Stimulated activated CD4-positive, alpha-beta T cell treated with anti-CD3 and anti-CD28 coated beads, Interleukin-12 subunit alpha, Interleukin-12 subunit beta, amount 100 ng/mL, for 4 hours (primary cell): ENCODE data around the gene SEPSECS.
"Not testable (repeated sequence)": the region's sequence is repeated elsewhere in the genome, so short reads cannot be mapped to it uniquely, and the experiment has no call there.

Source experiments
- DNase-seq: peaks from one replicate; pipeline ENCODE4 v3.0.0-alpha.2; 2020

The SEPSECS gene

DNA sequence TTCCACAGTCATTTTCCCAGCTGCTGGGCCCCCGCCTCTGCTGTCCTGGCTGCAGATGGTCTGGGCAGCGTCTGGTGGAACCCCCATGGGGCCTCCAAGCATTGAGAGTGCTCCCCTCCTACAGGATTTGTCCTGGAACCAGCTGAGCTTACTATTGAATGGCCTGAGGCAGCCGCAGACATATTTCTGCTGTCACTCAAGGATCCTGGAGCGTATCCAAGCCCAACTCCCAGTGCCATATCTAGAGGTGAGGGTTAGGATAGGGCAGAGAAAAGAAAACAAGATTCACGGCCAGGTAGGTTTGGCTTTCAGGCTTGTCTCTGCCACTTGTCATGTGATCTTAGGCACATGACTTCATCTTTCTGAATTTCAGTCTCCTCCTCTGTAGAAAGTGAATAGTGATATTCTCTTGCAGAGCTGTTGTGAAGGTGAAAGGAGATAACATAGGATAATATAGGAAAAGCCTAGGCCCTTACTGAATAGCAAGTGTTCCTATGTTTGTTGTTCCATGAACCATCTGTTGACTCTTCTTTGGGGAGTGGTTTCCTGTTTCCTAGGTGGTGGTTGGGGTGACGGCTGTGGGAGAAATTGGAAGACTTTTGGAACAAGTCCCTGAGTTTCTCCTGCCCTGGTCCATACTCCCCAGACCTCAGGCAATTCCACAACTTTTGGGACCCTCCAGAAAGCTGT is 52.3 kb downstream of the SEPSECS start:
- DNase-seq = no peak

DNA sequence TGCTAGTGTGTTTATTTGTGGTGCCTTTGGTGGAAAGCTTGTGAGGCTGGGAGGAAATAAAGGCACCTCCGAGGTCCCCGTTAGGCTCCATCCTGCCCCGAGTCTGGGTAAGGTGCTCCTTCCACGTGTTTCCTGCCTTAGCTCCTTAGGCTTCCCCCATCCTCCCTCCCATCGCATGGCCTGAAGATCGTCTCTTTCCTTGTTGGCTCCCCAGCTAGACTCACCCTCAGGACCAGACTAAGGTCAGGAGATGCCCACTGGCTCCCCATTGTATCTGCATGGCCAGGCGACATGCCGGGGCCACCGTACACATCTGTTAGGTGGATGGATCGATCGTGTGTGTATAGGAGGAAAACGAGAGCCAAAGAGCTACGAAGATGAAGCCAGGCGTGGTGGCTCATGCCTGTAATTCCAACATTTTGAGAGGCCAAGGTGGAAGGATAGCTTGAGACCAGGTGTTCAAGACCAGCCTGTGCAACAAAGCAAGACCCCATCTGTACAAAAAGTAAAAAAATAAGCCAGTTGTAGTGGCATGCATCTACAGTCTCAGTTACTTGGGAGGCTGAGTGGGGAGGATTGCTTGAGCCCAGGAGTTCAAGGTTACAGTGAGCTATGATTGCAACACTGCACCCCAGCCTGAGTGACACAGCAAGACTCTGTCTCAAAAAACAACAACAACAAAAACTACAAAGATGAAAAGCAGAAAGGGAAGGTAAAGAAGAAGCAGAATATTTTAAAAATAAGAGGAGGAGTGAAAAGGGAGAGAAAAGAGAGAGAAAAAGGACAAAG is 53.7 kb downstream of the SEPSECS start:
- no peak for DNase-seq

GRCh38 chr4:25104591-25104990 is 55.7 kb downstream of the SEPSECS start:
- DNase-seq = no peak

- no peak for DNase-seq
Measured at GRCh38 chr4:25103418-25103817, 56.8 kb downstream of the SEPSECS start.

- no peak for DNase-seq
Measured at GRCh38 chr4:25101836-25102235, 58.4 kb downstream of the SEPSECS start.

DNA sequence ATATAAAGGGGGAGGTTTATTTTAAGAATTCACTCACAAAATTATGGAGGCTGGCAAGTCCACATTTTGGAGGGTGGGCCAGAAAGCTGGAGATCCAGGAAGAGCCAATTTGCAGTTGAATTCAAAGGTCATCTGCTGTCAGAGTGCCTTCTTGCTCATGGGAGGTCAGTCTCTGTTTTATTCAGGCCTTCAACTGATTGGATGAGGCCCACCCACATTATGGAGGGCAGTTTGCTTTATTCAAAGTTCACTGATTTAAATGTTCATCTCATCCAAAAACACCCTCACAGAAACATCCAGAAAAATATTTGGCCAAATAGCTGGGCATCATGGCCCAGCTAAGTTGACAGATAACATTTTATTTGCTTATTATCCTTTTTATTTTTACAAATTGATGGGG is 59.5 kb downstream of the SEPSECS start:
- no peak for DNase-seq

- no peak for DNase-seq
Measured at GRCh38 chr4:25100021-25100555, 60.2 kb downstream of the SEPSECS start.

DNA sequence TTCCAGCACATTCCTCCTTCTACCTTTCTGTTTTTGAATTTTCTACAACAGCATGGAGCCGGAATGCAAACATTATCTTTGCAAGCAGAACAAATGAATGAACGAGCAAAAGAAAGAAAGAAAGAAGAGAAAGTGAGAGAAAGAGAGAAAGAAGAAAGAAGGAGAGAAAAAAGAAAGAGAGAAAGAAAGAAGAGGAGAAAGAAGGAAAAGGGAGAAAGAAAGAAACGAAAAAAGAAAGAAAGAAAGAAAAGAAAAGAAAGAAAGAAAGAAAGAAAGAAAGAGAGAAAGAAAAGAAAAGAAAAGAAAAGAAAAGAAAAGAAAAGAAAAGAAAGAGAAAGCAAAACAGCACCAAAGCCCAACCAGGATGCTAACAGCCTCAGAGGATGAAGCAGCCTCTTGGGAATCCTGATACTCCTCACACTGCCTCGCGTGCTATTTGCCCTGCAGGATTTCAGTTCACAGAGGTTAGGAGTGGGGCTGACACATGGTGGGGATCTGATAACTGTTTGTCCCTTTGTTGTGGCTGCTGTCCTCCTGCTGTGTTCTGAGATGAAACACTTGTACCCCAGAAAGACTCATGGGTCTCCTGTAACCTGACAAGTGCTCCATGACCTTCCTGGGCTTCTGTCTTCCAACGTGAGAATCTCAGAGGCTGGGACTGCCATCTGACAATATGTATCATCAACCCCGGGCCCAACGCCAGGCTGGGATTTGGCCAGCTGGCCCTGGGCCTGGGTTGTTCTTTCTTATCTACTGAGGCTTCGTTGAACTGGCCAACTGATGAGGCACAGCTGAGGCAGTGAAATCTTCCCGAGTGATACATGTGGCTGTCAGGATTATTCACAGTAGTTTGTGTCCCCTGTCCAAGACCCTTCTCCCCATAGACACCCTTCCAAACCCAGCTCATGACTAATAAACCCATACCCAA is 61.0 kb downstream of the SEPSECS start:
- no peak for DNase-seq

DNA sequence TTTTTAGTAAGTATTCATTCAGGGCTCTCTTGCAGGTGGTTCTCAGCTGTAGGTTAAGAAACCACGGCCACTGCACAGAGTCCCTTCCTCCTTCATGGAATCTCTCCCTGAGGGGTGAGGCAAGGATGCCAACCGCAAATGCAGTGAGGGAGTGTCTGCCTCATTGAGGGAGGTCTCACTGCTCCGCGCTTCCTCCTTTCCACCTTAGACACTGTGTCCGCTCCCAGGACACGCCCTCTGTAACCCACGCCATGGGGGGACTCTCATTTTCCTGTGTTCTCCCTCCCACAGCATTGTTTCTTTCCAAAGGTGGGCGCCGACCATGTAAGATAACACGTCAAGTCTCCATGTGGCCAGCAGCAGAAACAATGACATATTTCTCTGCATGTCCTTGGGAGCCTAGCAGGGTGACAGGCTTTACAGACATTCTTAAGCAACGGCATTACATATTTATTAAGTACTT is 63.2 kb downstream of the SEPSECS start:
- no peak for DNase-seq

DNA sequence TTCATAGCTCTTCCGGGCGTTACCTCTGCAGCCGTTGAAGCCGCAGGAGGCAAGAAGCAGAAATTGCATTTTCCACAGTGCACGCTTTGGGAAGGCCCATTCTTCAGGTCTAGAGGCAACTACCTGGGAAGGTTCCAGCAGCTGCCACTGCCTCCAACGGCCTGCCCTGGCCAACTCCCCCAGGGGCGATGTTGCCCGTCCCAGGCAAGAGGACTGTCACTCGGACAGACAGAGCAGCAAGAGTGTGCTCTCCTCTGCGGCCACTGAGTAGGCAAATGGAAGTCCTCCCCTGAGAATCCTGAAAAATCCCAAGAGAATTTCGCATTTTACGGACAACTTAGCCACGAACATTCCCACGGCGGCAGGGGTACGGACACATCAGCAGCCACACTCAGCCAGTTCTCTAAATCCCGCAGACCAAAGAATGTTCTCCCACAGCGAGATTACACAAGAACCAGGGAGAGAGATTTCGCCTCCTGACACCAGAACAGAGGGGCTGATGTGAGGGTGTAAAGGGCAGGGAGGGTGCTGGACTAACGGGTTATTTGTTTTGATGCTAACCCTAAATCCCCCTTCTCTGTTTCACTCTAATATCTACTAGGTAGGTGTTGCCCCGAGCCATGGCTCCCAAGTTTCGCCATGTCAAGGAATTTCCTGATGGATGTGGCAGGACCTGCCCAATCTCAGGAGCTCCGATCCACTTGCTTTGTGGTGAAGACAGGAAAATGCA is 63.8 kb downstream of the SEPSECS start:
- DNase-seq = no peak

- no peak for DNase-seq
Measured at GRCh38 chr4:25095837-25096236, 64.4 kb downstream of the SEPSECS start.

DNA sequence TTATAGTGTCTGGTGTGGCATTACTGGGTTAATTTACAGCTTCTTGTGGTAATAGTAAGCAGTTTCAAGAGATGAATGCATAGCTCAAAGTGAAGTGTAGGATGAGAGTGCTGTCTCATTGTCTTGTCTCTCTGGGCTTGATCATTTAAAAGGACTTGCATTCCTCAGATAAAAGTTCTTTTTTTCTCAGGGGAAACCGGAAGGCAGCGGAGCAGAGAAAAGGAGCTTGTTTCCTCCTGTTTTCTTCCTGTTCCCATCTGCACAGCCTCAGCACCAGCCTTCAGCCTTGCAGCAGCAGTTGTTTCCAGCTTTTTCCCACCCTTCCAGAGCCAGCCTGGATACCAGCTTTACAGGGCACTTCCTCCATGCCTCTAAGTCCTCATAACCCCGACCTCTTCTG is 68.1 kb downstream of the SEPSECS start:
- DNase-seq = no peak

- DNase-seq = no peak
Measured at GRCh38 chr4:25090516-25090915, 69.7 kb downstream of the SEPSECS start.

GRCh38 chr4:25089051-25089763 is 71.0 kb downstream of the SEPSECS start:
- DNase-seq = no peak

GRCh38 chr4:25088093-25088952 is 71.9 kb downstream of the SEPSECS start:
- no peak for DNase-seq

DNA sequence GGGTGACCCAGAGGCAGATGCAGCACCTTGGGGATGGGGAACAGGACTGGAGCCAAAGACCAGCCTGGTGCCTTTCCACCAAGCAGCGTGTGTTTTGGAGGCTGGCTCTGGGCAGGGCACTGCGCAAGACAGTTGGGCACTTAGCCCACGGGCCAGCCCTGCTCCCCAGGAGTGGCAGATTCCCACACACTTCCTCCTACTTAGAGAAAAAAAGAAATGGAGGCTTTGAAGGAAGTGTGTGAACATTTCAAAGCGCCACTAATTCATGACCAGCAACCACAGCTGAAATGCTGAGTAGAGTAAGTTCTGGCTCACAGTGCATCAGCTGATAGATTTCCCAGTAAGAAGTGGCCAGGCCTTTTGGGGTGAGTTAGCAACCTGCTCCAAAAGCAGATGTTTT is 74.6 kb downstream of the SEPSECS start:
- DNase-seq = no peak

DNA sequence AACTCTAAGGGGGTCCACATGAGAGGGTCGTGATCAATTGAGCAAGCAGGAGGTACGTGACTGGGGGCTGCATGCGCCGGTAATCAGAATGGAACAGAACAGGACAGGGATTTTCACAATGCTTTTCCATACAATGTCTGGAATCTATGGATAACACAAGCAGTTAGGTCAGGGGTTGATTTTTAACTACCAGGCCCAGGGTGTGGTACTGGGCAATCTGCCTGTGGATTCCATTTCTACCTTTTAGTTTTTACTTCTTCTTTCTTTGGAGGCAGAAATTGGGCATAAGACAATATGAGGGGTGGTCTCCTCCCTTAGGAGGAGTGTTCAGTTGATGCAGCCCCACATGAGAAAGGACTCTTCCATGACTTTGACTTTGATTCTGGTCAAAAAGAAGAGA is 76.8 kb downstream of the SEPSECS start:
- not testable (repeated sequence) for DNase-seq

DNA sequence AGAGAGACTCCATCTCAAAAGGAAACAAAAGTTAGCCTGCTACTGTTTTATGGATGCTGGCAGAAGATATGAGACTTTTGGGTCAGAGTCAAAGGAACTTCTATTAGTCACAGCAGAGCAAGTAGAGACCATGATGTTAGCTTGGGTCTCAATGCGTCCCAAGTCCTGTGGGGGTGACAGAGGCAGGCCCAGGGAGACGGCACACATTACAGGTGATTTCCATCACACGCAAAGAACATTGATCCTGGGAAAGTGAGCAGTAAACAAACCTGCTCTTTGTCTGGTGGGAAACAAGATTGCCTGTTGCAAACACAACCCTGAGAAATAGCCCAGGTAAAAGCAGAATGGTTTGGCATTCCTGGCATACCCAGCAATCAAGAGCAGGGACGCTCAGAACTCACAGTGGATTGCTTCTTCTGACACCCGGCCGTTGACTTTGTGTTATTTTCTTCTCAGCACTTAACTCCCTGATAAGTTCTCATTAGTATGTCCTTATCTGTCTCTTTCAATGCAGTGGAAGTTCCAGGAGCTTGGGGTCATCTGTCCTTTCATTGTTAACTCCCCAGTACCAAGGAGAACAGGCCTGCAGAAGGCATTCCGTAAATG is 78.3 kb downstream of the SEPSECS start:
- DNase-seq = no peak

DNA sequence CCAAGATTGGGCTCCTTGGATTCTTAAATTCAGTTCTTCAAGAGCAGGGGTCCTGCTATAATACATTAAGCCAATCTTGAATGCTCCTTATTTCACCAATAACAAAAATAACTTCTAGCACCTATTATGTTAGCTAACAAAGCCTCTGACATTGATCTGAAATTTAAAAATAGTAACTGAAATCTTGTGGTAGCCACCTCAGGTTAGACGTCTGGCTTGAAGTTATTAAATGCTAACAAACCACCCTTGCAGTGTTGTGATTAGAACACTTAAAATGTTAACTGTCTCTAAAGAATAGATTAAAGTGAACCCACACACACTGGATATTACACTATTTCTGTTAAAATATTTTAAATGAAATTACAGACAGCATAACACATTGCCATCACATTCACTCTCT is 79.7 kb downstream of the SEPSECS start:
- no peak for DNase-seq

DNA sequence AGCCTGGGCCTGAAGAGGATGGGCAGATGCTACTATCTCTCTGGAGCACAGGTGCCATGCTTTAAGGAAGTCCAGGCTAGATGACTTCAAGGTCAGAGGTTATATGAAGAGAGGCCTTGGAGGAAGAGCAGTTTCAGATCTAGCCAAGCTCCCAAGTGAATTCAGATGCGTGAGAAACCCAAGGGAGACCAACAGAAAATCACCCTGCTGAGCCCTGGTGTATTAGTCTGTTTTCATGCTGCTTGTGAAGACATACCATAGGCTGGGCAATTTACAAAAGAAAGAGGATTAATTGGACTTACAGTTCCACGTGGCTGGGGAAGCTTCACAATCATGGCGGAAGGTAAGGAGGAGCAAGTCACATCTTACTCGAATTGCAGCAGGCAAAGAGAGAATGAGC is 81.7 kb downstream of the SEPSECS start:
- DNase-seq = no peak
